Stimulated activated CD8-positive, alpha-beta memory T cell treated with anti-CD3 and anti-CD28 coated beads, Interleukin-15, amount 100 ng/mL, for 48 hours (primary cell): ENCODE measurements around the gene SELENOF.
A peak's percentile ranks its signal among the peaks of the same experiment; 100 is the strongest.

ENCODE experiments used
- DNase-seq, 2 donors: peaks; one replicate each; pipeline ENCODE4 v3.0.0-alpha.2; 2020; ENCODE audit warnings: low read depth in 2 of 2

Gene SELENOF

GRCh38 chr1:86913896-86914600 lies at the start of gene SELENOF:
SELENOF (minus strand) TSS chr1:86914126; CDS start chr1:86914111, 15 bp downstream.
- peak; percentile 96 to 98 for DNase-seq

DNA sequence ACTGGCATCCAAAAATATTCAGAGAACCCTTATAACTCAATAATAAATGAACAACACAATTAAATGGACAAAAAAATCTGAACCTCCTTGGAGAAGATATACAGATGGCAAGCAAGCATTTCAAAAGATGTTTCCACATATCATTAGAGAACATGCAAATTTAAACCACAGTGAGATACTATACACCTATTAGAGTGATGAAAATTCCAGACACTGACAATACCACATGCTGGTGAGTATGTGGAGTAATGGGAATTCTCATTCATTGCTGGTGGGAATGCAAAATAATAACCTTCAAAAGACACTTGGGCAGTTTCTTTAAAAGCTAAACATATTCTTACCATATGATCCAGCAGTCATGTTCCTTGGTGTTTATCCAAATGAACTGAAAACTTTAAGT lies 46.6 kb upstream of the SELENOF start:
- DNase-seq: no peak

DNA sequence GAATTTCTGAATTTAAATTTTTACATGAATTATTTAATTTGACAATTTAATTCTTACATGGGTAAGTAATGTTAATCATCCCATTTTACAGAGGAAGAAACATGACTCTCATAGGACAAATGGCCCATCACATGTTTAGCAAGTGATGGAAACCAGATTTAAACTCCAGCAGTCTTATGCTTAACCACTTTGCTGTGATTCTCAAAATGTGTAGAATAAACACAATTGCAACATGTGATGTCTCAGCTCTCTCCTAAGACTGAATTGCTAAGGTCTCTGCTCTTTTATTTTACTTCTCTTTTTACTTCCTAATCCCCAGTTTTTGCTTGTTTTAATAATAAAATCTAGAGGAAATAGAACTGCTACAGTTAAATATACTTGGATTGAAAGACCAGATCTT lies 43.3 kb upstream of the SELENOF start:
- DNase-seq: no peak

DNA sequence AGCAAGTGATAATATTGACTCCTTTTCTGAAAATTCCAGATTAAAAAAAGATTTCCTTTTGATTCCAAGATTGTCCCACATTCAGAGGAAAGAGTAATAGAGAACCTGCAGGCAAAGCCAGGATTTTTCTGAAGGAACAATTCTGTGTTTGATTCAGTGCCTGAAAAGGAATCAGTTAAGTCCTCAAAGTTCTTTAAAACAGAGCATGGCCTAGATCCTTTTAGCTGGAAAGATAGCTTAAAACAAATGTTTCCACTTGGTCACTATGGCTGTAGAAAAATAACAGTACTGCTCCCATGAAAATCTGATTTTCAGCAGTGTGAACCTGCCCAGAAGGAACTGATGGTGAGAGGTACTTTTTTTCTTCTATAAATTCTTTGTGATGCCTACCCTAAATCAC lies 42.3 kb upstream of the SELENOF start:
- DNase-seq: no peak

GRCh38 chr1:86955678-86956077 lies 41.8 kb upstream of the SELENOF start:
- DNase-seq: no peak

- no peak for DNase-seq
Observed at GRCh38 chr1:86953167-86953566, 39.2 kb upstream of the SELENOF start.

GRCh38 chr1:86951430-86951829 lies 37.5 kb upstream of the SELENOF start:
- no peak for DNase-seq

DNA sequence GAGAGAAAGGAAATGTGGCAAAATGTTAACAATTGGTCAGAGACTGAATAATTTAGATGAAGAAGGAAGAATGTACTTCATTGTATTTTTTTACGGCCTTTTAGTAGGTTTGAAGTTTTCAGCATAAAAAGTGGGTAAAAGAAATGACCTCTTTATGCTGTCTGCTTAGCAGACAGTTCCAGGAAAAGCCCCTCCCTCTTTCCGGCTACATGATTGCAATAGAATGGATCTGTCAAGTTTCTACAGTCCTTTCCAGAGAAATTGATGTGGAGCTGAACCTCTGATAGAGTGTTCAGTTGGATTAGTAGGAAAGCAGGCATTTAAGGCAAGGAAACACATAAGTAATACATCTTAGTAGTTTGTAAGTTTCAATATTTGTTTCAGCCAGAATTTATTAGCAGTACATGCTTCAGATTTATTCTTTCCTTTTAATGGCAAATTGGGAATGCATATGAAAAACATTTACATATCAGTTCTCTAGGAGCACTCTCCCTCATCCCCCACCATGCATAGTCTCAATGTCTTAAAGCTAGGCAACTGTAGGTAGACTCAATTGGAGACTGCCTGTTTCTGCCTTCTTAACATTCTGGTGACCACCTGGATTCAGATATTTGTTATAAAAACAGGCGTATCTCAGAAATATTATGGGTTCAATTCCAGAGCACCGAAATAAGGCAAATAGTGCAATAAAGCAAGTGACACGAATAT lies 36.9 kb upstream of the SELENOF start:
- DNase-seq: no peak

DNA sequence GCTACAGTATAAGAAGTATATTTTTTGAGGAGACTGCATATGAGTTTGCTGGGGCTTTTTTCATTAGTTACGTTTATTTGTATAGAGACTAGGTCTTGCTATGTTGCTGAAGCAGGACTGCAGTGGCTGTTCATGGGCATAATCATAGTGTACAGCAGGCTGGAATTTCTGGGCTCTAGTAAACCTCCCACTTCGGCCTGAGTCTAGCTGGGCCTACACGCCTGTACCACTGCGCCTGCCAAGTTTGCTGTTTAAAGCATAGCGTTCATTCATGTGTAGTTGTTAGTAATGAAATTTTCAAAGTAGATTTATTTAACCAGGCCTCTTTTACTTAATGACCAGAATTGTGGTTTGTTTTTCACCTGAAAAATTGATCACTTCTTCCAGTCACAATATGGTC lies 34.3 kb upstream of the SELENOF start:
- DNase-seq: no peak

- DNase-seq: no peak
Observed at GRCh38 chr1:86942743-86943142, 28.8 kb upstream of the SELENOF start.

DNA sequence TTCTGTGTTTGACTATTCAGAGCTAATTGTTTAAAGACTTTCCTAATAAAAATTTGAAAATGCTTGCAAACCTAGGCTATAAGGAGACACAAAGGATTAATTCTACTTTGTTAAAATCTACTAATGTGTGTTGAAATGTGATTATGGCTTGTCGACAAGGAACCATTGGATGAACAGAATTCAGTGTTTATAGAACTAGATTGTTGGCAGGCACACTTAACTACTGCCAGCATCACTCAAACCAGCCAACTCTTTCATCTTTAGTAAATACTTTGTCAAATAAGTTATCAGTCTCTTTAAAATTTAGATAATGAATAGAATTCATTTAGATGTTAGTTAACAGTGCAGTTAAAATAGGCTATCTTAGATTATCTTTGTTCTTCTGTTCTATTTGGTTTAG lies 28.1 kb upstream of the SELENOF start:
- DNase-seq: no peak

DNA sequence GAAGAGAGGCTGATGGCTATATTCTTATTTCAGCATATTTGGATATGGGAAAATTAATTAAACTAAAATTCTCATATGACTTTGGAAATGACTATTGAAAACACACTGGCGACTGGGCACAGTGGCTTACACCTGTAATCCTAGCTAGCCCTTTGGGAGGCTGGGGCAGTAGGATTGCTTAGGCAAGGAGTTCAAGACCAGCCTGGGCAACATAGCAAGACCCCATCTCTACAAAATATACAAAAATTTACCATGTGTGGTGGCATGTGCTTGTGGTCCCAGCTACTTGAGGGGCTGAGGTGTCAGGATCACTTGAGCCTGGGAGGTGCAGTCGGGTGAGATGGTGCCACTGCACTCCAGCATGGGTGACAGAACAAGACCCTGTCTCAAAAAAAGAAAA lies 26.7 kb upstream of the SELENOF start:
- no peak for DNase-seq

- DNase-seq: no peak
Observed at GRCh38 chr1:86939406-86939805, 25.5 kb upstream of the SELENOF start.

GRCh38 chr1:86938855-86939254 lies 24.9 kb upstream of the SELENOF start:
- no peak for DNase-seq

GRCh38 chr1:86938450-86938849 lies 24.5 kb upstream of the SELENOF start:
- no peak for DNase-seq

- no peak for DNase-seq
Observed at GRCh38 chr1:86933562-86934377, 19.8 kb upstream of the SELENOF start.

DNA sequence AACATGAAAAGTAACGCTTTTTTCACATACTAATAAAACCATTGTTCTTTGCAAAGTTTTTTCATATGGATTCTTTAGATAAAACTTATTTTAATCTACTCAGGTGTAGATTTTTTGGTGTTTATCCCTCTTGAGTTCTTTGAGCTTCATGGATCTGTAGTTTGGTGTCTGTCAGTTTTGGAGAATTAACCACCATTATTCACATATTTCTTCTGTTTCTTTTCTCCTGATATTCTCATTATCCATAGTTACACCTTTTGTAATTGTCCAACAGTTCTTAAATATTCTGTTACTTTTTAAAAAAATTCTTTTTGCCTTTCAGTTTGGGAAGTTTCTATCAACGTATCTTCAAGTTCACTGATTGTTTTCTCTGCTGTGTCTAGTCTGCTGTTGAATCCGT lies 19.1 kb upstream of the SELENOF start:
- no peak for DNase-seq

DNA sequence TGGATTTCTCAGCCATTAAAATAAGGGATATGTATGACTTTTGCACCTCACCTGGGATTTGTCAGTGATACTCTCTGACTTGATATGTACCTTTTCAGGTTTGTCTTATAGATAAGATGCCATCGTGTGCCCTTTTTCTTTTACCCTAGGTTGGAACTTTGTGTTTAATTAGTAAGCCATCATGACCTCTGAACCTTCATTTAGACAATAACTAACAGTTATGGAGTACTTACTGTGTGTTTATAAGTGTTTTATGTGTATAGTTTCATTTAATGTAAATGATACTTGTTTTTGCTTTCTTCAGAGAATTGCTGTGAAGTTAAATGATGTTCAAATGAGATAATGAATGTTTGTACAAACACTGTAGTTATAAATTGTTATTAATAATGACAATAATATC lies 14.9 kb upstream of the SELENOF start:
- DNase-seq: no peak

DNA sequence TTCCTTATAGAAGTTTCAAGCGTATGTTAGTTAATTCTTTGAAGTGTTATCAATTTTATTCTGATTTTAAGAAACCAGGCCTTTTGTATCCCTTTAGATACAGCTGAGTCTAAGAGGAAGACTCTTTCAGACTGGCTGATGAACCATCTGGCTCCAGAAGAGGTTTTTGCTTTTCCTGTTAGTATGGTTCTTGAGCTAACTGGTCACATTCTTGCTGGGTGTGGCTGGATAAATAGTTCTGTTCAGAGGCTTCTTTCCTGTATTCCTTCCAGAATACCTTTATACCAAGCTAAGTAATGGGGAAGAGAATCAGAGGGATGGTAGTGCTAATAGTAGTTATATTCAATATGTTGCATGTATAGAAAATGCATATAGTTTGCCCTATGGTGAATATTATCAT lies 13.0 kb upstream of the SELENOF start:
- DNase-seq: no peak

DNA sequence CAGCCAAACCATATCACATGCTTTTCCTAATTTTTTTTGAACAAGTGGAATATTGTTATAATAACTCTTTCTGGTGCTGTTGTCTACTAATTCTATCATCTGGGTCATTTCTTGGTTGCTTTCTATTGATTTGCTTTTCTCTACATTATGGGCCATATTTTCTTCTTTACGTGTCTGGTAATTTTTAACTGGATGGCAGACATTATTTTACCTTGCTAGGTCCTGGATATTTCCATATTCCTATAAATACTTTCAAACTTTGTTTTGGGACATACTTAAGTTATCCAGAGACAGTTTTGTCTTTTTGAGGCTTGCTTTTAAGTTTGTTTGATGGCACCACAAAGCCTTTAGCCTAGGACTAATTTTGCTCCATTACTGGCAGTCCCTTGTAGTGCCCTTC lies 11.8 kb upstream of the SELENOF start:
- DNase-seq: no peak

GRCh38 chr1:86924324-86924960 lies 10.5 kb upstream of the SELENOF start:
- DNase-seq: no peak

- DNase-seq: no peak
Observed at GRCh38 chr1:86922445-86922844, 8.5 kb upstream of the SELENOF start.
